ENCODE measurements around the gene ADPRM. TPM values are rescaled to one million over a fixed set of nuclear protein-coding genes. Genes with fewer than 3 reads are reported as not detected.
A peak's percentile ranks its signal among the peaks of the same experiment; 100 is the strongest.
"Not testable (repeated sequence)": the region's sequence is repeated elsewhere in the genome, so short reads cannot be mapped to it uniquely, and the experiment has no call there.

Gene ADPRM
- total and polyA plus RNA-seq, 7 experiments from 2014 or later: 16.4 to 120 (median 70.4) TPM

DNA sequence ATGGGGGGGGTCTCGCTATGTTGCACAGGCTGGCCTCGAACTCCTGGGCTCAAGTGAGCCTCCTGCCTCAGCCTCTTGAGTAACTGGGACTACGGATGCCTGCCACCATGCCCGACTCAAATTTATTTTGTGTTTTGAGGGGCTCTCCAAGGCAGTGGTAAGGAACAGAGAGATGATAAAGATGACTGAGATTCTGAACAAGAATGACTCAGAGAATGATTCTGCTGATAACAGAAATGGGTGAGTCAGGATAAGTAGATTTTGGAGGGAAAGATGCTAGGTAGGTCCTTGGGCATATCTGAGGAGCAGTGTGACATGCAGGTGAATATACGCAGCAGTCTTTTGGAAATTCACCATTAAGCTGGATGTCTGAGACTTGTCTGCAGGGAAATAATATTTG is 29.8 kb downstream of the ADPRM start:
- peaks cover 0 to 9% (median 0%) of the 10 kb centered on the region in 3 experiments for H3K36me3 ChIP-seq (ENCODE audit: control insufficient read depth in 2 of 3, insufficient read depth in 3 of 3, low read length in 3 of 3)
- H3K4me3 ChIP-seq (ENCODE audit: low read length): no peak overlapping the region
- ChIA-PET POLR2A (interaction anchor here (1.2 kb wide), 1 partner anchor 27 kb away, joined by 7 read pairs; no protein-coding TSS in a partner anchor), CTCF (no interaction called here)
- H3K27me3 ChIP-seq (ENCODE audit: control insufficient read depth in 2 of 2, insufficient read depth in 2 of 2, low read length in 2 of 2): peaks cover 0 to 4% of the 10 kb centered on the region in 2 donors
- no peaks in the 10 kb centered on the region for H3K4me1 ChIP-seq (ENCODE audit: control insufficient read depth in 2 of 2, insufficient read depth in 2 of 2, low read length in 2 of 2)
- peak overlapping the region in 7 of 9 donors; percentile 10 to 79 (median 46) for H3K27ac Mint-ChIP-seq
- peak overlapping the region in 5 of 10 donors; percentile 5 to 52 (median 33) for H3K4me3 Mint-ChIP-seq
- DNase-seq (no peak), ATAC-seq (no peak)
- intact Hi-C loops (cut with micrococcal nuclease): no loop called here
- peaks cover 7 to 55% (median 25%) of the 10 kb centered on the region in 7 donors for H3K4me1 Mint-ChIP-seq
- no peaks in the 10 kb centered on the region for H3K9me3 ChIP-seq (ENCODE audit: control insufficient read depth in 2 of 3, low read length in 3 of 3)
- H3K36me3 Mint-ChIP-seq: peaks cover 0 to 4% (median 0%) of the 10 kb centered on the region in 5 donors
- peaks cover 0 to 8% (median 0%) of the 10 kb centered on the region in 5 donors for H3K27me3 Mint-ChIP-seq
- H3K27ac ChIP-seq (ENCODE audit: low read depth, low read length): no peak overlapping the region
- H3K9me3 Mint-ChIP-seq: no peaks in the 10 kb centered on the region

GRCh38 chr17:10728331-10728892 is 31.0 kb downstream of the ADPRM start:
- H3K4me3 ChIP-seq (ENCODE audit: low read length): no peak overlapping the region
- Mint-ChIP-seq H3K27ac (peak overlapping the region in 7 of 9 donors; percentile 28 to 88 (median 77)), H3K4me1 (peaks cover 7 to 55% (median 25%) of the 10 kb centered on the region in 7 donors), H3K4me3 (peak overlapping the region in 8 of 10 donors; percentile 6 to 97 (median 92)), H3K36me3 (peaks cover 0 to 4% (median 0%) of the 10 kb centered on the region in 5 donors), H3K9me3 (no peaks in the 10 kb centered on the region), H3K27me3 (peaks cover 0 to 8% (median 0%) of the 10 kb centered on the region in 5 donors)
- POLR2A ChIA-PET: no interaction called here
- no peak for ATAC-seq
- H3K9me3 ChIP-seq (ENCODE audit: control insufficient read depth in 2 of 3, low read length in 3 of 3): no peaks in the 10 kb centered on the region
- H3K27me3 ChIP-seq (ENCODE audit: control insufficient read depth in 2 of 2, insufficient read depth in 2 of 2, low read length in 2 of 2): peaks cover 0 to 4% of the 10 kb centered on the region in 2 donors
- H3K36me3 ChIP-seq (ENCODE audit: control insufficient read depth in 2 of 3, insufficient read depth in 3 of 3, low read length in 3 of 3): peaks cover 0 to 9% (median 0%) of the 10 kb centered on the region in 3 experiments
- H3K27ac ChIP-seq (ENCODE audit: low read depth, low read length): peak overlapping the region; percentile 28
- CTCF ChIA-PET: no interaction called here
- no peak for DNase-seq
- intact Hi-C loops (cut with micrococcal nuclease): no loop called here
- no peaks in the 10 kb centered on the region for H3K4me1 ChIP-seq (ENCODE audit: control insufficient read depth in 2 of 2, insufficient read depth in 2 of 2, low read length in 2 of 2)

GRCh38 chr17:10729334-10730193 is 32.2 kb downstream of the ADPRM start, which contains the start of gene TMEM220:
Gene TMEM220 (minus strand): TSS chr17:10730023. CDS start chr17:10729851, 172 bp downstream.
- H3K4me3 Mint-ChIP-seq: peak within 1 kb of the TSS; percentile 88 to 97 (median 92)

GRCh38 chr17:10730247-10730646 is 32.9 kb downstream of the ADPRM start:
- H3K36me3 ChIP-seq (ENCODE audit: control insufficient read depth in 2 of 3, insufficient read depth in 3 of 3, low read length in 3 of 3); H3K27me3 ChIP-seq (ENCODE audit: control insufficient read depth in 2 of 2, insufficient read depth in 2 of 2, low read length in 2 of 2); H3K36me3 Mint-ChIP-seq; H3K27me3 Mint-ChIP-seq; H3K4me1 ChIP-seq (ENCODE audit: control insufficient read depth in 2 of 2, insufficient read depth in 2 of 2, low read length in 2 of 2); ATAC-seq; H3K9me3 Mint-ChIP-seq; H3K9me3 ChIP-seq (ENCODE audit: control insufficient read depth in 2 of 3, low read length in 3 of 3): not testable (repeated sequence)
- Mint-ChIP-seq H3K4me3 (peak overlapping the region; percentile 88 to 97 (median 92)), H3K27ac (peak overlapping the region; percentile 52 to 88 (median 77)), H3K4me1 (peaks cover 7 to 45% (median 25%) of the 10 kb centered on the region in 7 donors)
- CTCF ChIA-PET: interaction anchor here (0.7 kb wide), 2 partner anchors 27 to 36 kb away, joined by 3 to 4 read pairs; no protein-coding TSS in a partner anchor
- POLR2A ChIA-PET: interaction anchor here (0.6 to 2.4 kb wide), 5 partner anchors 10 to 1262 kb away, joined by 3 to 11 read pairs (median 4); no protein-coding TSS in a partner anchor
- H3K4me3 ChIP-seq (ENCODE audit: low read length): peak overlapping the region; percentile 77
- intact Hi-C loops (cut with micrococcal nuclease): loop anchor here in 1 of 2 donors (2.0 kb wide), 1 partner anchor 33 kb away; the partner anchor contains the start of genes ADPRM and SCO1
- DNase-seq: peak in 3 of 9 donors; percentile 11 to 28 (median 23)
- peak overlapping the region; percentile 65 for H3K27ac ChIP-seq (ENCODE audit: low read depth, low read length)

More at GRCh38 chr17:10729334-10730193, 32.2 kb downstream of the ADPRM start, which contains the start of gene TMEM220:
- no peaks in the 10 kb centered on the region for H3K9me3 ChIP-seq (ENCODE audit: control insufficient read depth in 2 of 3, low read length in 3 of 3)
- DNase-seq (peak in 8 of 9 donors; percentile 20 to 50 (median 33)), ATAC-seq (peak; percentile 83)
- no peaks in the 10 kb centered on the region for H3K4me1 ChIP-seq (ENCODE audit: control insufficient read depth in 2 of 2, insufficient read depth in 2 of 2, low read length in 2 of 2)
- ChIA-PET POLR2A (interaction anchor here (1.6 to 2.4 kb wide), 3 partner anchors 11 to 29 kb away, joined by 4 to 11 read pairs (median 8); no protein-coding TSS in a partner anchor), CTCF (interaction anchor here (0.7 kb wide), 2 partner anchors 28 to 35 kb away, joined by 3 to 4 read pairs; no protein-coding TSS in a partner anchor)
- H3K27ac ChIP-seq (ENCODE audit: low read depth, low read length): peak within 1 kb of the TSS; percentile 65
- H3K27me3 ChIP-seq (ENCODE audit: control insufficient read depth in 2 of 2, insufficient read depth in 2 of 2, low read length in 2 of 2): peaks cover 0 to 4% of the 10 kb centered on the region in 2 donors
- H3K36me3 ChIP-seq (ENCODE audit: control insufficient read depth in 2 of 3, insufficient read depth in 3 of 3, low read length in 3 of 3): peaks cover 0 to 9% (median 0%) of the 10 kb centered on the region in 3 experiments
- H3K36me3 Mint-ChIP-seq: peaks cover 0 to 7% (median 0%) of the 10 kb centered on the region in 5 donors
- H3K4me3 ChIP-seq (ENCODE audit: low read length): peak within 1 kb of the TSS; percentile 77
- peaks cover 0 to 8% (median 0%) of the 10 kb centered on the region in 5 donors for H3K27me3 Mint-ChIP-seq
- H3K4me1 Mint-ChIP-seq: peaks cover 7 to 50% (median 25%) of the 10 kb centered on the region in 7 donors
- H3K9me3 Mint-ChIP-seq: no peaks in the 10 kb centered on the region
- intact Hi-C loops (cut with micrococcal nuclease): loop anchor here (1.0 to 2.0 kb wide), 2 partner anchors 32 to 33 kb away; partner anchors contain the start of genes ADPRM (in 2 of the 2) and SCO1 (in 2 of the 2)
- peak within 1 kb of the TSS; percentile 53 to 91 (median 86) for H3K27ac Mint-ChIP-seq

GRCh38 chr17:10731408-10731879 is 34.0 kb downstream of the ADPRM start:
- peak overlapping the region in 4 of 9 donors; percentile 52 to 86 (median 60) for H3K27ac Mint-ChIP-seq
- Histone ChIP-seq H3K36me3 (ENCODE audit: control insufficient read depth in 2 of 3, insufficient read depth in 3 of 3, low read length in 3 of 3) (peaks cover 0 to 9% (median 0%) of the 10 kb centered on the region in 3 experiments), H3K27me3 (ENCODE audit: control insufficient read depth in 2 of 2, insufficient read depth in 2 of 2, low read length in 2 of 2) (peaks cover 0 to 4% of the 10 kb centered on the region in 2 donors), H3K4me3 (ENCODE audit: low read length) (no peak overlapping the region), H3K9me3 (ENCODE audit: control insufficient read depth in 2 of 3, low read length in 3 of 3) (no peaks in the 10 kb centered on the region), H3K27ac (ENCODE audit: low read depth, low read length) (no peak overlapping the region), H3K4me1 (ENCODE audit: control insufficient read depth in 2 of 2, insufficient read depth in 2 of 2, low read length in 2 of 2) (no peaks in the 10 kb centered on the region)
- peaks cover 0 to 8% (median 0%) of the 10 kb centered on the region in 5 donors for H3K27me3 Mint-ChIP-seq
- H3K4me3 Mint-ChIP-seq: peak overlapping the region in 7 of 10 donors; percentile 77 to 97 (median 92)
- H3K9me3 Mint-ChIP-seq: no peaks in the 10 kb centered on the region
- ATAC-seq (no peak), DNase-seq (no peak)
- POLR2A ChIA-PET: interaction anchor here (1.6 to 2.4 kb wide), 2 partner anchors 26 to 31 kb away, joined by 4 to 11 read pairs; no protein-coding TSS in a partner anchor
- intact Hi-C loops (cut with micrococcal nuclease): loop anchor here in 1 of 2 donors (2.0 kb wide), 1 partner anchor 35 kb away; the partner anchor contains the start of genes ADPRM and SCO1
- peaks cover 0 to 4% (median 0%) of the 10 kb centered on the region in 5 donors for H3K36me3 Mint-ChIP-seq
- H3K4me1 Mint-ChIP-seq: peaks cover 7 to 35% (median 21%) of the 10 kb centered on the region in 7 donors
- CTCF ChIA-PET: interaction anchor here (0.6 kb wide), 1 partner anchor 86 kb away, joined by 3 read pairs; no protein-coding TSS in a partner anchor

- H3K9me3 Mint-ChIP-seq; H3K9me3 ChIP-seq (ENCODE audit: control insufficient read depth in 2 of 3, low read length in 3 of 3); ATAC-seq; H3K4me1 ChIP-seq (ENCODE audit: control insufficient read depth in 2 of 2, insufficient read depth in 2 of 2, low read length in 2 of 2); H3K27me3 Mint-ChIP-seq; H3K27me3 ChIP-seq (ENCODE audit: control insufficient read depth in 2 of 2, insufficient read depth in 2 of 2, low read length in 2 of 2); H3K36me3 Mint-ChIP-seq; DNase-seq; H3K4me3 ChIP-seq (ENCODE audit: low read length); H3K27ac ChIP-seq (ENCODE audit: low read depth, low read length); H3K27ac Mint-ChIP-seq; POLR2A ChIA-PET; intact Hi-C loops (cut with micrococcal nuclease); H3K36me3 ChIP-seq (ENCODE audit: control insufficient read depth in 2 of 3, insufficient read depth in 3 of 3, low read length in 3 of 3): not testable (repeated sequence)
- CTCF ChIA-PET: interaction anchor here (1.6 kb wide), 1 partner anchor 87 kb away, joined by 5 read pairs; no protein-coding TSS in a partner anchor
- peak overlapping the region in 1 of 10 donors; percentile 70 for H3K4me3 Mint-ChIP-seq
- peaks cover 7 to 33% (median 21%) of the 10 kb centered on the region in 7 donors for H3K4me1 Mint-ChIP-seq
These were observed 34.7 kb downstream of the ADPRM start for GRCh38 chr17:10732121-10732520.

Measured in naive thymus-derived CD4-positive, alpha-beta T cell (primary cell).